ENCODE results near the gene ZFPM1.

ZFPM1 gene

GRCh38 chr16:88434353-88434690 is 18.8 kb upstream of the ZFPM1 start:
- DNase-seq = no peak

- no peak for DNase-seq
Measured at GRCh38 chr16:88434746-88435145, 18.3 kb upstream of the ZFPM1 start.

GRCh38 chr16:88435437-88436355 is 17.4 kb upstream of the ZFPM1 start:
- DNase-seq = no peak

GRCh38 chr16:88436796-88437195 is 16.3 kb upstream of the ZFPM1 start:
- no peak for DNase-seq

- DNase-seq = peak; percentile 40
Measured at GRCh38 chr16:88437367-88437964, 15.6 kb upstream of the ZFPM1 start.

GRCh38 chr16:88438084-88438870 is 14.8 kb upstream of the ZFPM1 start:
- DNase-seq = no peak

- no peak for DNase-seq
Measured at GRCh38 chr16:88439016-88439415, 14.1 kb upstream of the ZFPM1 start.

GRCh38 chr16:88439706-88440105 is 13.4 kb upstream of the ZFPM1 start:
- no peak for DNase-seq

GRCh38 chr16:88440111-88440510 is 13.0 kb upstream of the ZFPM1 start:
- no peak for DNase-seq

GRCh38 chr16:88440686-88441405 is 12.2 kb upstream of the ZFPM1 start:
- no peak for DNase-seq

GRCh38 chr16:88441460-88441859 is 11.6 kb upstream of the ZFPM1 start:
- DNase-seq = no peak

- no peak for DNase-seq
Measured at GRCh38 chr16:88442383-88442726, 10.7 kb upstream of the ZFPM1 start.

GRCh38 chr16:88442727-88443576 is 10.1 kb upstream of the ZFPM1 start:
- DNase-seq = peak; percentile 66

- no peak for DNase-seq
Measured at GRCh38 chr16:88444826-88445582, 8.1 kb upstream of the ZFPM1 start.

- DNase-seq = no peak
Measured at GRCh38 chr16:88445583-88445960, 7.5 kb upstream of the ZFPM1 start.

- DNase-seq = no peak
Measured at GRCh38 chr16:88446061-88446460, 7.0 kb upstream of the ZFPM1 start.

GRCh38 chr16:88446736-88447135 is 6.3 kb upstream of the ZFPM1 start:
- DNase-seq = no peak

GRCh38 chr16:88447881-88448280 is 5.2 kb upstream of the ZFPM1 start:
- no peak for DNase-seq

GRCh38 chr16:88448461-88449266 is 4.4 kb upstream of the ZFPM1 start:
- no peak for DNase-seq

GRCh38 chr16:88449267-88449561 is 3.9 kb upstream of the ZFPM1 start:
- DNase-seq = no peak
